HG03025 (cell line): ENCODE measurements around the gene INSIG2.

Source experiments
- ATAC-seq: cut with Tn5 transposase; IDR thresholded peaks from one replicate; pipeline ENCODE4 v1.9.1; 2021; ENCODE audit warnings: mild to moderate bottlenecking, moderate library complexity; ENCODE audit not compliant: unreplicated experiment, low FRiP score

Gene INSIG2

DNA sequence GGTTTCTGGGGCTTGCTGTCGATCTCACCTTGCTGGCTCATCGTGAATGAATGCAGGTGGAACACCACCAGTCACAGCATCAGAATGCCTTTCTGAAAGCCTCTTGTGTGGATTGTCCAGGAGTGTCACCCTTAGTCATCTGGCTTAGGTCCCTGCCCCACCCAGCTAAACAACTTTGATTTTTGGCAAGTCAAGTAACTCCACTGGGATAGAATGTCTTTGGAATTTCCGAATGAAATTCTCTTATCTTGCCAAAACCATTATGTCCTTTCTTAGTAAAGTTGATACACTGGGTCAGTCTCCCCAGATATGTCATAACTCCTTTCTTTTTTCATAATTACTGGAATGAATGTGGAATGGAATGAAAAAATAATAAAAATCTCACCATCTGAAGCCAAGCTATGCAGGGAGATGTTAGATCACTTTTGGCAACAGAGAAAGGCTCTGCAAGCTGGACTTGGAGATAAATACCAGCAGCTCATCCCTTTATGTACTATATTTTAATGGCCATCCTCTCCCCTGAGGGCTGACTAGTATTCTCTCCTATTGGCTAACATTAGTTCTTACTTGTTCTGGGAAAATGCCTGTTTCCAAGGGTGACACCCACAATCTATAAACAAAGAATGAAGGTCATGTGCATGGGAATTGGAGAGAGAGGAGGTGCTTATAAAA is 35.4 kb downstream of the INSIG2 start:
- ATAC-seq, result no peak

DNA sequence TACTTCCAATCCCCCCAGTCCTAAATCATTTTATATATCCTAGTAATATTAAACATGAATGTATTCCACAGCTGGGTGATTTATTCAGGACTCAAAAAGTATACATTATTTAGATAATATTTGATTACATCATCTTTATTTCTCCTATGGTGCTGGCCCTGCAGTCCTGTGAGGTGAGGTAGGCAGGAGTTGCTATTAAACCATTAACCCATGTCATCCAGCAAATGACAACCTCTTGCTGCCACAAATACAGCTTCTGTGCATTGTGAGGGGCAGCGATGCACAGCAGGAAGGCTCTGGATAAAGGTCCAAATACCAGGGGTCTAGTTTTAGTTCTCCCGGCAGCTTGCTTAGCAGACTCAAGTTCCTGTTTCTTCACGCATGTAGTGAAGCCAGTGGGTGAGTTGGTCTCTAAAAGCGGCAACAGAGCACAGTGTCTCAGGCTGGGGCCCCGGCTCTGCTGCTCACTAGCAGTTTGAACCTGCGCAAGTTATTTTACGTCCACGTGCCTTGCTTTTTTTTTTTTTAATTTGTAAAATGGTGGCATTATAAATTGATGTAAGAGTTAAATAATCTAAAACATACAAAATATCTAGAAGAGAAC is 36.1 kb downstream of the INSIG2 start:
- ATAC-seq, result no peak

DNA sequence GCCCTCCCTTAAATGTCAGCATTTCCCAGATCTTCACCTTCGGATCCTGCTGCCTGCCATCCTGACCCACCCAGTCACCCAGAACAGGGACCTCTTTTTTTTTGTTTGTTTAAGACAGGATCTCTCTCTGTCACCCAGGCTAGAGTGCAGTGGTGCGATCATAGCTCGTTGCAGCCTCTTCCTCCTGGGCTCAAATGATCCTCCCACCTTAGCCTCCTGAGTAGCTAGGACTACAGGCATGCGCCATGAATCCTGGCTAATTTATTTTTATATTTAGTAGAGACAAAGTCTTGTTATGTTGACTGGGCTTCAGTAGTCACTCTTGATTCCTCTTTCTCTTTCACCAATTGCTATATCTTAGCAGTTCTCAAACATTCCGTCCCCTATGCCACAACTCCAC is 39.0 kb downstream of the INSIG2 start:
- ATAC-seq, result no peak

- no peak for ATAC-seq
Measured at GRCh38 chr2:118128826-118129225, 40.6 kb downstream of the INSIG2 start.

DNA sequence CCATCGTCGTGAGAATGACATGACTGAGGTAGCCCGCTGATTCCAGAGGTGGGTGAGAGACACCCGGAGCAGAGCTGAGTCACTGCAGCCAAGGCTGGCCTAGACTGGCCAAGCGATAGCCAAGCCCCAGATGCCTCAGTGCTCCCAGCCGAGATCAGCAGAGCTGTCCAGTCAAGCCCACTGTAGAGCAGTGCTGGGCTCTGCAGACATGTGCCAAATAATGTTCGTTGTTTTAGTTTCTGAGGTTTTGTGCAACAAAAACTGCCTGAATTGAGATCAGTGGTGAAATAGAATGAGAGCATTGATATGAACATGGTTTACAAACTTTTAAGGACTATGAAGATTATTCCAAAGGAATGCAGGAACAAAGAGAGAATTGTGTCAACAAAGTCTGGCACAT is 42.1 kb downstream of the INSIG2 start:
- ATAC-seq, result no peak

GRCh38 chr2:118131771-118132170 is 43.5 kb downstream of the INSIG2 start:
- ATAC-seq, result no peak

DNA sequence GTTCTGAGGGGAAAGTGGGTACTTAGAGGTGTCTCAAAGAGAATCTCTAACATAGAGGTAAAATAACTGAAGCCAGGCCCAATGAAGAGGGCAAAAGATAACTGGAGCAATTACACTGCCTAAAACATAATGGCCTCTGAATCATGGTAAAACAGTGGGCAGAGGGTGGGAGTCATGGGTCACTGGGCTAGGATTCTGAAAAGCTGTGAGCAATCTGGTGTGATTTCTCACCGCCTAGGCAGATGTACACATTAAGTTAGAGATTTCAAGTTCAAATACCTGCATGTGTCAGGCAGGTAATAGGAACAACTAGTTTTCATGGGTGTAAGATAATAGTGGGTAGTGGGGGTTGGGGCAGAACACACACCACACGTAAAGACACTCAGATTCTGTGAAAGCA is 45.6 kb downstream of the INSIG2 start:
- ATAC-seq, result no peak

DNA sequence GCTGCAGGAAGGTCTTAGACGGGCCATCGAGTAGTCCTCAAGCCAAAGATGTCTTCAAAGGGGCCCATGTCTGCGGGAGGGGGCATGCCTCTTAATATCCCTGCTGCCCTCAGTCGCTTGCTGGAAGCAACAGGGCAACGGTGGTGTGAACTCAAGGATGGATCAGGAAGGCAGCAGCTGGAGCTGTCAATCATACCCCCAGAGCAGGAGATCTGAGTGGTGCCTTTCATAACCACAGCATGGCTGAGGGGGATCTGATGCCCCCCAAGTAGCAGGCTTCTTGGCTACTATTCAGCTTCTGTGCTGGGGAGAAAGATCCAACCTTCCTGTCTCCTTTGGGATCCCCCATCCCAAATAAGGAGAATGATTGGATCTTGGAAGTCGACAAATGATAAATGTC is 46.4 kb downstream of the INSIG2 start:
- no peak for ATAC-seq

GRCh38 chr2:118145207-118145606 is 56.9 kb downstream of the INSIG2 start:
- no peak for ATAC-seq

DNA sequence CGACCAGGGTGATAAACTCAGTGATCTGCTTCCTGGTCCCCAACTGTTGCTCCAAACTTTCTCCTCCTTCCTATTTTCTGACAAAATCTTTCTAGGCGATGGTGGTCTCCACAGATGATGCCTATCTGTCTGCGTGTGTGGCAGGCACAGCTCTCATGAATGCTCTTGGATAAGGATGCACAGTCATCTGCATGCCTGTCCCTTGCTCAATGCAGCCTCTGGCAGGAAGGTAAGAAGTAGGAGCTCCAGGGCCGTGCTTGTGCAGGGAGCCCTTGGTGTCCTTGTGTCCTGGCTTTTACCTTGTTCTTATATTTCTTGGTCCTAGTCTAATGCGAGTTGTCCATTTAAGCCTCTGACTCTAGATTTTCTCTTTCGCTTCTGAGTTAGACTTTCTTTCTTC is 57.5 kb downstream of the INSIG2 start:
- ATAC-seq, result no peak

- no peak for ATAC-seq
Measured at GRCh38 chr2:118146315-118147283, 58.3 kb downstream of the INSIG2 start.

DNA sequence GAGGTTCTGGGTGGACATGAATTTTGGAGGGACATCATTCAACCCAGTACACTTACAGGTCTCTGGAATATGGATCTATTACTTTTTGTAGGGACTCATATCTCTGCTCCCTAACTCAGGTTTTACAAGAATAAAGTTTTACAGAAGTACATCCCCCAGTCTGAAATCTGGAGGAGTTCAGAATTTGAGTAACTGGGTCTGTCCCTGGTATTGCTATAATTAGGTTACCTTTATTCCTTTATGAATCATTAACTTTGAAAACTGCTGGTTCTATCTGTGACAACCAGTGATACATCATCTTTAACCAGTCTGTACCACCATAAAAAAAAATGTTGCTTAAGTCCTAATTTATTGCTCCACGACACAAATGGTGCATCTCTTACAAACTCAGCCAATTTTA is 59.9 kb downstream of the INSIG2 start:
- ATAC-seq, result no peak

DNA sequence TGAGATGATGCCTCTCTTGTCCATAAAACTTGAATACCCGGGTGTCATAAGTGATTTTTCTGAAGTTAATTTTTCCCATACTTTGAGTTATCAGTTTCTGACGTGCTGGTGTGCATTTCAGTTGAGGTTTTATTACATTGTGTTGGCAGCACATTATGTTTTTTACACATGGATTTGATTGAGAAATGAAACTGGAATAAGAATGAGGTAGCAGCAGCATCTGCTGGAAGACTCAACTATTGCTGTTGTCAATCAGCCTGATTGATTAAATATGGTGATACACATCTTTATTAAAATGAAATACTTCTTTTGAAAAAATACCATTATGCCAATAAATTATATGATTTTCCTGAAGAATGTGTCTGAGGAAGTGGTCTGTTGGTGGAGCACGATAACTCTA is 60.5 kb downstream of the INSIG2 start:
- no peak for ATAC-seq

- no peak for ATAC-seq
Measured at GRCh38 chr2:118150294-118150693, 62.0 kb downstream of the INSIG2 start.

GRCh38 chr2:118151831-118152230 is 63.6 kb downstream of the INSIG2 start:
- no peak for ATAC-seq

GRCh38 chr2:118153433-118153832 is 65.2 kb downstream of the INSIG2 start:
- ATAC-seq, result no peak

- ATAC-seq, result no peak
Measured at GRCh38 chr2:118154176-118154575, 65.9 kb downstream of the INSIG2 start.
